GM12878 (cell line): ENCODE data around the gene TCERG1L. TPM values are rescaled to one million over a fixed set of nuclear protein-coding genes. Genes with fewer than 3 reads are reported as not detected.

Experiments used
- ATAC-seq: fragments of 200-7000 bp; cut with Tn5 transposase; 3 replicates; pipeline ENCODE4 v1.9.1; 2020; ENCODE audit warnings: mild to moderate bottlenecking, moderate library complexity
- BruUV-seq: library from RNA; stranded (reverse); fragments of 400-500 nt; replicated peaks from 2 replicates; lab custom pipeline; 2021; lab: Mats Ljungman, UMichigan
- CTCF ChIA-PET: fragments of 300-600 bp; sonication (Branson Sonifier 250); formaldehyde crosslinking; extraction: SDS; loops from one replicate; lab custom pipeline; 2021; ENCODE audit warnings: inconsistent platforms; lab: Yijun Ruan, JAX
- POLR2A ChIA-PET: fragments of 350-600 bp; formaldehyde crosslinking; extraction: SDS; loops from one replicate; lab custom pipeline; 2021; ENCODE audit warnings: inconsistent platforms; lab: Charles Lee
- RAD21 ChIA-PET: fragments of 300-600 bp; sonication (Branson Sonifier 250); formaldehyde crosslinking; loops from one replicate; lab custom pipeline; 2023; ENCODE audit warnings: antibody characterized with exemption; ENCODE audit not compliant: unreplicated experiment; lab: Charles Lee
- SMC1A ChIA-PET: fragments of 300-600 bp; sonication (Branson Sonifier 250); formaldehyde crosslinking; loops from one replicate; lab custom pipeline; 2023; ENCODE audit not compliant: unreplicated experiment, uncharacterized antibody; lab: Charles Lee
- DNase-seq: peaks from one replicate; pipeline ENCODE4 v3.0.0-alpha.2; 2011; ENCODE audit warnings: low read depth, low spot score
- FAIRE-seq: peaks from 3 replicates; lab custom pipeline; 2011; peaks lifted over from hg19 to GRCh38; lab: Jason Lieb, UNC
- H2AFZ ChIP-seq: 2 replicates; pipeline ENCODE4 v1.6.0; 2011; ENCODE audit warnings: low read depth, low read length, control low read depth; ENCODE audit not compliant: control insufficient read depth
- H3K27ac ChIP-seq: 2 replicates; pipeline ENCODE4 v1.5.1; 2011; ENCODE audit warnings: control low read depth; ENCODE audit not compliant: control insufficient read depth, insufficient read depth
- H3K27me3 ChIP-seq, 2 experiments: replicated peaks in 1 of 2; 2 replicates each; pipeline versions ENCODE4 v1.6.0 to v1.6.1; 2011; ENCODE audit warnings: low read length in 1 of 2; ENCODE audit not compliant: control insufficient read depth in 2 of 2, insufficient read depth in 2 of 2
- H3K36me3 ChIP-seq, 2 experiments: 2 replicates each; pipeline ENCODE4 v1.5.1; 2011; ENCODE audit warnings: low read length in 1 of 2; ENCODE audit not compliant: control insufficient read depth in 2 of 2, insufficient read depth in 2 of 2
- H3K4me1 ChIP-seq: 2 replicates; pipeline ENCODE4 v1.6.1; 2011; ENCODE audit warnings: mild to moderate bottlenecking, low read length, moderate library complexity, mixed read lengths; ENCODE audit not compliant: control insufficient read depth, insufficient read depth
- H3K4me2 ChIP-seq: 2 replicates; pipeline ENCODE4 v1.6.0; 2011; ENCODE audit warnings: control low read depth; ENCODE audit not compliant: control insufficient read depth, insufficient read depth
- H3K4me3 ChIP-seq: fragments of 200-600 bp; sonication (generic); 2 replicates; pipeline ENCODE4 v1.5.1; 2016
- H3K79me2 ChIP-seq: 2 replicates; pipeline ENCODE4 v1.6.0; 2011; ENCODE audit warnings: low read length; ENCODE audit not compliant: control insufficient read depth, insufficient read depth
- H3K9ac ChIP-seq: 2 replicates; pipeline ENCODE4 v1.8.0; 2011; ENCODE audit warnings: low read length, control low read depth, mixed read lengths; ENCODE audit not compliant: control insufficient read depth, insufficient read depth
- H3K9me3 ChIP-seq: replicated peaks from 3 replicates; pipeline ENCODE4 v1.5.1; 2011; ENCODE audit warnings: mild to moderate bottlenecking, low read length; ENCODE audit not compliant: control insufficient read depth, insufficient read depth
- H4K20me1 ChIP-seq: 2 replicates; pipeline ENCODE4 v1.6.0; 2011; ENCODE audit not compliant: control insufficient read depth, insufficient read depth
- IRF3 ChIP-seq: fragments of 450-650 bp; IDR thresholded peaks from 2 replicates; pipeline ENCODE4 v1.6.1; 2014; ENCODE audit warnings: mild to moderate bottlenecking
- POLR2AphosphoS2 ChIP-seq: IDR thresholded peaks from 2 replicates; pipeline ENCODE4 v1.6.1; 2011; ENCODE audit warnings: low read depth, mild to moderate bottlenecking, low read length, improper control_type of control experiment, moderate library complexity
- POLR2AphosphoS5 ChIP-seq: IDR thresholded peaks from 2 replicates; pipeline ENCODE4 v1.6.1; 2011; ENCODE audit warnings: mild to moderate bottlenecking, low read length, inconsistent platforms
- ZNF274 ChIP-seq: IDR thresholded peaks from one replicate; pipeline ENCODE4 v1.8.0; 2011; ENCODE audit not compliant: insufficient read length, insufficient read depth
- WGBS: methylation state at CpG from one replicate; pipeline ENCODE4 v1.1.6; 2016; ENCODE audit warnings: low lambda C conversion rate; ENCODE audit not compliant: insufficient replicate concordance, insufficient coverage; ENCODE audit errors: missing lambda C conversion rate; 5-methylcytosine and 5-hydroxymethylcytosine counted together
- in situ Hi-C: fragments of 300-500 bp; cut with MboI; formaldehyde crosslinking; loops from 9 replicates; pipeline ENCODE4 v1.14.3; 2018; ENCODE audit warnings: mixed read lengths
- intact Hi-C: fragments of 100-400 bp; cut with micrococcal nuclease; formaldehyde crosslinking; loops from one replicate; pipeline ENCODE4 v1.14.2; 2022; ENCODE audit not compliant: unreplicated experiment
- polyA plus RNA-seq, 11 experiments: library from polyadenylated mRNA; depleted of rRNA in 4 of 11; unstranded in 6 of 11; stranded (reverse) in 5 of 11; fragments of >200 nt; fragmentation: Nextera tagmentation in 4 of 11; fragmentation: Illumina TruSeq in 1 of 11; extraction: Ambion mirVana in 4 of 11; extraction: Trizol in 1 of 11; gene quantifications; 1 replicate in 1 of 11; 2 replicates in 10 of 11; pipeline versions ENCODE4 v1.2.1 to v1.2.3, GENCODE V29; 2011 to 2016; ENCODE audit warnings: inconsistent platforms in 2 of 11, missing spikeins in 2 of 11, low read depth in 1 of 11
- total RNA-seq, 4 experiments: library from RNA; depleted of rRNA in 3 of 4; stranded (reverse); fragments of >200 nt in 3 of 4; fragmentation: Illumina TruSeq in 1 of 4; extraction: Trizol in 1 of 4; gene quantifications; 2 replicates each; pipeline versions ENCODE4 v1.2.1 to v1.2.3, GENCODE V29; 2013 to 2021
- TF ChIP-seq, protein P1 (sequence below): fragments of 450-650 bp; IDR thresholded peaks from 2 replicates; pipeline ENCODE4 v1.6.1; 2017; ENCODE audit warnings: mild to moderate bottlenecking, low read depth, inconsistent platforms; ENCODE audit not compliant: poor library complexity, severe bottlenecking

TCERG1L gene
- total and polyA plus RNA-seq, 10 of the 15 experiments (the other 5 are each of a cell fraction or from before 2014, with no cell fraction given), result not detected

DNA sequence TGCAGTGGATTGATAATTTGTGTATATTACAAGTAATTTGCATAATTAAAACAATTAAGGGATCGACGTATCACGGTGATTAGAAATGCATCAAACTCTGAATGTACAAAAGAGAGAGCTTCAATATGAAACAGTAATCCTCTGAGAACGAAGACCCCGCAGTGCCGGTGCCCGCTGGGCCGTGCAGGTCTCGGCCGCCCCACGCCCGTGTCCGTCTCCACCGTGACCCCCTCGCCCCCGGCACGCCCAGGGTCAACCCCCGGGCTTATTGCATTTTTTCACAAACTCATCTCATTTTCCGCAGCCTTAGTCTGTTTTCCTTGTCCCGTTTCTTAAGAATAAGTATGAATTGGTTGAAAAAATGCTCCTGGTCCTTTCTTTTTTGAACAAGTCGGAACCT, 218.6 kb downstream of the TCERG1L start:
- no TSS peak for BruUV-seq
- ChIA-PET RAD21 (no interaction called here), SMC1A (no interaction called here)
- FAIRE-seq, result no peak
- H3K9ac ChIP-seq, result no peak overlapping the region
- no peak overlapping the region for H3K4me3 ChIP-seq
- H3K36me3 ChIP-seq, result no peaks in the 10 kb centered on the region
- intact Hi-C loops, result no loop called here
- no peak overlapping the region for H3K4me2 ChIP-seq
- no peak for TF ChIP-seq ZNF274
- TF ChIP-seq POLR2AphosphoS5, result no peak
- no peak for TF ChIP-seq IRF3
- TF ChIP-seq POLR2AphosphoS2, result no peak
- TF ChIP-seq, protein P1, sequence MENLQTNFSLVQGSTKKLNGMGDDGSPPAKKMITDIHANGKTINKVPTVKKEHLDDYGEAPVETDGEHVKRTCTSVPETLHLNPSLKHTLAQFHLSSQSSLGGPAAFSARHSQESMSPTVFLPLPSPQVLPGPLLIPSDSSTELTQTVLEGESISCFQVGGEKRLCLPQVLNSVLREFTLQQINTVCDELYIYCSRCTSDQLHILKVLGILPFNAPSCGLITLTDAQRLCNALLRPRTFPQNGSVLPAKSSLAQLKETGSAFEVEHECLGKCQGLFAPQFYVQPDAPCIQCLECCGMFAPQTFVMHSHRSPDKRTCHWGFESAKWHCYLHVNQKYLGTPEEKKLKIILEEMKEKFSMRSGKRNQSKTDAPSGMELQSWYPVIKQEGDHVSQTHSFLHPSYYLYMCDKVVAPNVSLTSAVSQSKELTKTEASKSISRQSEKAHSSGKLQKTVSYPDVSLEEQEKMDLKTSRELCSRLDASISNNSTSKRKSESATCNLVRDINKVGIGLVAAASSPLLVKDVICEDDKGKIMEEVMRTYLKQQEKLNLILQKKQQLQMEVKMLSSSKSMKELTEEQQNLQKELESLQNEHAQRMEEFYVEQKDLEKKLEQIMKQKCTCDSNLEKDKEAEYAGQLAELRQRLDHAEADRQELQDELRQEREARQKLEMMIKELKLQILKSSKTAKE, result no peak
- TF ChIP-seq, all 136 proteins: peak for 0
- Histone ChIP-seq H4K20me1 (no peaks in the 10 kb centered on the region), H3K9me3 (no peaks in the 10 kb centered on the region; the same call in 2 of the 3 replicates), H3K79me2 (no peaks in the 10 kb centered on the region), H2AFZ (no peak overlapping the region), H3K4me1 (no peaks in the 10 kb centered on the region), H3K27ac (no peak overlapping the region), H3K27me3 (no peaks in the 10 kb centered on the region)
- ATAC-seq (no peak), DNase-seq (no peak)
- CTCF ChIA-PET, result no interaction called here
- POLR2A ChIA-PET, result no interaction called here
- in situ Hi-C loops, result no loop called here
- 59% methylated on average over 18 of the region's 21 CpGs for WGBS
